Activated T-cell treated with anti-CD3 and anti-CD28 coated beads, Interleukin-2, amount 50 U/mL, for 1 hour (primary cell): Measurements from ENCODE around the gene RAB3IP.
"Not testable (repeated sequence)": the region's sequence is repeated elsewhere in the genome, so short reads cannot be mapped to it uniquely, and the experiment has no call there.

ENCODE experiments used
- DNase-seq: peaks from one replicate; pipeline ENCODE4 v3.0.0-alpha.2; 2020

Gene RAB3IP

GRCh38 chr12:69837191-69837590, 98.5 kb downstream of the RAB3IP start:
- DNase-seq: no peak

GRCh38 chr12:69837657-69838415, 99.2 kb downstream of the RAB3IP start:
- DNase-seq: no peak

DNA sequence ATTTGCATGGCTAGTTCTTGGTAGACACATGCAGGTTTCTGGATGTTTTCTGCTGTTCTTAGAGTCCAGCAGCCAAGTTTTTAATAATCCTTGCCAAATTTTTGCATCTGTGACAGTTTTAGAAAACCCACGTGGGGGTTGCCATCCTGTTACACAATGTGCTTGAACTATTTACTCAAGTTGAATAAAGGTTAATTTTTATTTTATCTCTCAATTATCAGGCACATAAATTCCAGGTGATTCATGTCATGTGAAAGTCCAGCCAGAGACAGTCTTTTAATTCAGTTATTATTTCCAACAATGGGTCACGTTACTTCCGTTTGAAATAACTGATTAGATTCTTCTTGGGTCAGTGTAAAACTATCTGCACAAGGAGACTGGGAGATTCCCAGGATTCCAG, 102.1 kb downstream of the RAB3IP start:
- no peak for DNase-seq

GRCh38 chr12:69843608-69844007, 104.9 kb downstream of the RAB3IP start:
- DNase-seq: no peak

DNA sequence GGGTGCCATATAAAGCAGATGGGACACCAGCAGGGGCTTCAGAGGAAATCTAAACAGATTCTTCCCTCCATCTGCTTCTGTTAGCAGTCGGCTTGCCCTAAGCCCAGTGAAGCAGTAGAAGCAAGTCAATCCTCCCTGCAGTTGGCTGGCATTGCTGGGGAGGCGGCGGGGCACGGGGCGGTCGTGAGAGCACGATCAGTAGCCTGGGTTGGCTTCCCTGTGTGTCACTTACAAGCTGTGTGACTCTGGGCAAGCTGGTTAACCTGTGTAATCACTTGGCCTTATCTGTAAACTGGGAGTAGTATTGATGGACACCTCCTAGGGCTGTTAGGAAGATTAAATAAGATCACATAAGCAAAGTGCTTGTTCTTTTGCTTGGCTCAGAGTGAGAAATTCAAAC, 105.8 kb downstream of the RAB3IP start:
- no peak for DNase-seq

DNA sequence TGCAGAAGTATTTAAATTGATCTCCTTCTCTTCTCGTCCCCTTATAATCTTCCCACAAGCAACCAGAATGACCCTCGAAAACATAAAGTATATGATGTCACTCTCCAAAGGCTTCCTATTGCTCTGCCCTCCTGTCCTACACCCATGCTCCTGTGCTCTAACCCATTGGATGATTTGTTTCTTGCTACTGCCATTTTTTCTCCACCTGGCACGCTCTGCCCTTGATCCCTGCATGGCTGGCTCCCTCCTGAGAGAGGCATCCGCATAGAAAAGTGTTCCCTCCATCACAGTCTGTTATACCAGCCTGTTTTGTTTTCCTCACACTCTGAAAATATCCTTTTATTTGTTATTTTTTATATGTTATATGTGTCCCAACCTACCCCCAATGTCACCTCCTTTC, 106.2 kb downstream of the RAB3IP start:
- no peak for DNase-seq

GRCh38 chr12:69846976-69847375, 108.3 kb downstream of the RAB3IP start:
- no peak for DNase-seq

DNA sequence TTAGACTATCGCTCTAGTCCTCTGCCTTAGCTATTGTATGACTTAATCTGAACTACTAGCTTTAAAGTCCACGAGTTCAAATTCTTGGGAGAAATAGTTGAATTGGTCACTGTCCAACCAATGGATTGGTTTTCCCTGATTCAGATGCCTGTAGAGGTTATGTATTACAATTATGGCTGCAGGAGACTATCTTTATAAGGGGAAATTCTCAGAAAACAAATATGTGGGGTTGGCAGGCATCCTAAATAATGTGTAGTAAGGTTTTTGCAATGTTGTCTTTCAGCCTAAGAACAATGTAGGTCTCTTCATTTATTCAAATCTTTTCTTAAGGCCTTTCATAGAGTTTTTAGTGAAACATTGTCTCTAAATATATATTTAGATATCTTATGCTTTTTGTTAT, 113.3 kb downstream of the RAB3IP start:
- no peak for DNase-seq

GRCh38 chr12:69853176-69853961, 114.7 kb downstream of the RAB3IP start:
- not testable (repeated sequence) for DNase-seq

GRCh38 chr12:69866698-69867097, 128.0 kb downstream of the RAB3IP start:
- no peak for DNase-seq

DNA sequence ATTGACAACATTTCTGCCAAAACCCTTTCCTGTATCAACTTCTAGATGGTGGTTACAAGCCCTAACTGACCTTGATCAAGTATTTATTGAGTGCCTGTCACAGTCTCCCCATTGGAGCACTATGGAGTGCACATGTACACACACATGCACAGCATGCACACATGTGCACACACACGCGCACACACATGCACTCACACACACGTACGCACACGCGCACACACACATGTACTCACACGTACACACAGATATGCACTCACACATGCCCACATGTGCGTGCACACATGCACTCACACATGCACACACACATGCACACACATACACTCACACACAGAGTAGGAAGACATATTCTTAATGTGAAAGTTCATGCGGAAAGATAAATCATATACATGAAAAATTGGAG, 130.0 kb downstream of the RAB3IP start:
- DNase-seq: no peak

GRCh38 chr12:69872804-69873203, 134.1 kb downstream of the RAB3IP start:
- DNase-seq: no peak
